HG02981 (cell line): ENCODE results near the gene LY6G5B.

Experiments used
- ATAC-seq: cut with Tn5 transposase; IDR thresholded peaks from one replicate; pipeline ENCODE4 v1.9.1; 2021; ENCODE audit warnings: mild to moderate bottlenecking, moderate library complexity; ENCODE audit not compliant: unreplicated experiment

LY6G5B gene

GRCh38 chr6:31713991-31714684 lies 44.4 kb downstream of the LY6G5B start:
- no peak for ATAC-seq

- no peak for ATAC-seq
Observed at GRCh38 chr6:31715022-31715958, 45.5 kb downstream of the LY6G5B start, which contains the start of gene LY6G6D. TSS of gene LY6G6D (plus strand) at chr6:31715348. CDS start at chr6:31715356, 8 bp downstream.

GRCh38 chr6:31717499-31718222 lies 47.9 kb downstream of the LY6G5B start:
- no peak for ATAC-seq

- no peak for ATAC-seq
Observed at GRCh38 chr6:31718265-31718664, 48.5 kb downstream of the LY6G5B start.

- ATAC-seq: no peak
Observed at GRCh38 chr6:31719001-31719400, 49.2 kb downstream of the LY6G5B start.

GRCh38 chr6:31720196-31720770 lies 50.5 kb downstream of the LY6G5B start:
- ATAC-seq: no peak

- no peak for ATAC-seq
Observed at GRCh38 chr6:31721351-31722020, 51.7 kb downstream of the LY6G5B start, which contains the start of gene LY6G6C. TSS of gene LY6G6C (minus strand) at chr6:31721746. CDS start at chr6:31721679, 67 bp downstream.

GRCh38 chr6:31722173-31722572 lies 52.4 kb downstream of the LY6G5B start:
- no peak for ATAC-seq
